CD4-positive, alpha-beta T cell treated with Interleukin-12 subunit alpha and Interleukin-12 subunit beta, for 1 hour (primary cell): Measurements from ENCODE around the gene DYNC1I1.
"Not testable (repeated sequence)": the region's sequence is repeated elsewhere in the genome, so short reads cannot be mapped to it uniquely, and the experiment has no call there.

Experiments
- DNase-seq: peaks from one replicate; pipeline ENCODE4 v3.0.0-alpha.2; 2020

The DYNC1I1 gene

DNA sequence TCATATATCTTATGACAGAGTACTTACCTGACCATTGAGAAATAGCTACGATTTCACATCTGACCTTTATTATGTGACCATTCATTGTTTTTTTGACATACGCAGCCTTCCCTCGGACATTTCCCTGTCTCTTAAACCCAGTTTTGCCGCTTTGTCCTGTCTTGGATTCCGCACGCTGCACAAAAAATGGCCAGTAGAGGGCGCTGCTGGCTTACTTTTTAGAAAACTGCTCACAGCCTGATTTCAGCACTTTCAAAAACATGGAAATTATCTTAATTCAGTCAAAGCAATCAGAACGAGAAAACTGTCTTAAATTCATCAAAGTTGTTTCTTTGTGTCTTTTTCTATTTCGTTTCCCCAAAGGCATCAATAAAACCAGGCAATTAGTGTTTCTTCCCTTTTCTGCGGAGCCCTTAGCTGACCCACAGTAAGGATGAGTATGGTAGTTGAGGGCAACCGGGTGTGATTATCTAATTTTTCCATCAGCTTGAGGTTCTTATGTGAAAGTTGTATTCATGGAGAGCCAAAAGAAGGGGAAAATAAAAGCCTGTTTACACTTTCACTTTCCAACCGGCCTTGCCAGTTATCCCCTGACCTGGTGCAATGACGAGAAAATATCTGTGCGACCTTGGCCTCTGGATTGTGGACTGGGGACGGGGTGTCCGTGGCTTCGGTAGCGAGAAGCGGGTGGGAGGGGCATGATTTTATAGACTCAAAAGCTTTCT is 144.4 kb downstream of the DYNC1I1 start:
- peak; percentile 70 for DNase-seq

GRCh38 chr7:95917634-95918033 is 145.3 kb downstream of the DYNC1I1 start:
- no peak for DNase-seq

DNA sequence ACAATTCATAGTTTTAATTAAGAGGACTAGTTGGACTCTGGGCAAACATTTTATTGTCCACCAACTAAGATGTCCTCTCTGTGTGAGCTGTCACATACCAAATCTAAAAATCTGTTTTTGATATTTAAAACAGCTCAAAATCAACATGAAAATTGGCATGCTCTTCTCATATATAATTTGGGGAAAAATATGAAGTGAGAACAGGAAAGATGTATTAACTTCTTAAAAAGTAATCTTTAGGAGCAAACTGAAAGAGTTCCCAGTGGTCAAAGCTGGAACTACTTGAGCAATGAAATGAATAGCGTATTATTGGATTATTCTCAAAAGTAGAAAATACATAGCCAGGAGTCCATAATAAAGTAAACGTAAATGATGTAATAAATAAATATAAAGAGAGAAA is 147.2 kb downstream of the DYNC1I1 start:
- DNase-seq = no peak

GRCh38 chr7:95921543-95921942 is 149.2 kb downstream of the DYNC1I1 start:
- no peak for DNase-seq

DNA sequence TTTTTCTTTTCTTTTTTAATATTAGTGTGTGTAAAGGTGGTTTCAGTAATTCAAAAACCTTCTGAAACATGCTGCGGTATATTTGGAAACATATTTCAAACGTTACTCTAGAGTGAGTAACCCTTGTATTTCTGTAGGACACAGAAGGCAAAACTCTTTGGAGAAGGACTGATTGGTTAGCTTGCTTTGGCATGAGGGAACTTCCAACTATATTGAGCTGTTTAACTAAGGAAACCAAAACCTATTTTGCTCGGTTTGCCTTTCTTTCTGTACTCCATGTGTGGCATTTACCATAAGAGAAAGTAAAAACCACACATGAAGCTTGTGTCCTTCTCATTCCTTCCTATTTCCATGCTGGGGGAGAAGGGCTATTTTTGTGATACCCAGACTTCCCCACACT is 149.8 kb downstream of the DYNC1I1 start:
- no peak for DNase-seq

- DNase-seq = no peak
Measured at GRCh38 chr7:95925236-95925635, 152.9 kb downstream of the DYNC1I1 start.

GRCh38 chr7:95925971-95926370 is 153.6 kb downstream of the DYNC1I1 start:
- no peak for DNase-seq

DNA sequence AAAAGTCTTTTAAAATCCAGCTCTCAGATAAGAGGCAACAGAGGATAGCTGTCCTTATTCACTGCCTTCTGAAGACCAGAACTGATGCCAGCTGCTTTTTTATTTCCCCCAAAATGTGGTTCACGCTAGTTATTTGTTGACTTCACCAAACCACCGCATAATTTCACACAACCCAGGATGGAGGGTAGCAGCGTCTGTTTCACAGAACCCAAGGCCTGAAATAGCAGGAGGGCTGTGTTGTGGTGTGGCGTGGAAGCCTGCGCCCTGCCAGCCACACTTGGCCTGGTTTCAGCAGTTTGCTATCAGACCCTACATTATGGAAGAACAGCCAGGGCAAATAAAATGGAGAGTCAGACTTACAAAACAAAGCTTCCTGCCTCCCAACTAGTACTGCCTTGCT is 155.4 kb downstream of the DYNC1I1 start:
- DNase-seq = no peak

DNA sequence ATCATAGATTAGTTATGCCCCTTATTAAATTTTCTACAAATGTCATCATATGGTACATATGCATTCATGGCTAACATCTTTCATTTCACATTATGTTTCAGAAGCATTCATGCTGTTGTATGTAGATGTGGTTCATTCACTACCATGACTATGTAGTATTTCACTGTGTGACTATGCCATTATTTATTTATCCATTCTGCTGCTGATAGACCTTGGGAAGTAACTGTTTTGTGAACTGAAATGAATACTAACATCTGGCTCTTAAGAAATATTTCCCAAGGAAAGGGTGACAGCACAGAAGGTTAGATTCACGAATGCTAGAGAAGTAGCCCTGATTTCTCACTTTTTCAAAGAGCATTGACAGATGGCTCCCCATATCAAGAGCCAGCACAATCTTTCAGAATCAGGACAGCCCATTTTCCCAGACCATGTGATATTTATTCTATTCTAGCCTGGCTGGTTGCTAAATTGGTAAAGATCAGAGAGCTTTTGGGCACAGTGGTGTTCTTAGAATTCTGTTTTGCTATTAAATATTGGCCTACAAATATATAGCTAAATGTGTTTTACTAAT is 157.4 kb downstream of the DYNC1I1 start:
- no peak for DNase-seq

DNA sequence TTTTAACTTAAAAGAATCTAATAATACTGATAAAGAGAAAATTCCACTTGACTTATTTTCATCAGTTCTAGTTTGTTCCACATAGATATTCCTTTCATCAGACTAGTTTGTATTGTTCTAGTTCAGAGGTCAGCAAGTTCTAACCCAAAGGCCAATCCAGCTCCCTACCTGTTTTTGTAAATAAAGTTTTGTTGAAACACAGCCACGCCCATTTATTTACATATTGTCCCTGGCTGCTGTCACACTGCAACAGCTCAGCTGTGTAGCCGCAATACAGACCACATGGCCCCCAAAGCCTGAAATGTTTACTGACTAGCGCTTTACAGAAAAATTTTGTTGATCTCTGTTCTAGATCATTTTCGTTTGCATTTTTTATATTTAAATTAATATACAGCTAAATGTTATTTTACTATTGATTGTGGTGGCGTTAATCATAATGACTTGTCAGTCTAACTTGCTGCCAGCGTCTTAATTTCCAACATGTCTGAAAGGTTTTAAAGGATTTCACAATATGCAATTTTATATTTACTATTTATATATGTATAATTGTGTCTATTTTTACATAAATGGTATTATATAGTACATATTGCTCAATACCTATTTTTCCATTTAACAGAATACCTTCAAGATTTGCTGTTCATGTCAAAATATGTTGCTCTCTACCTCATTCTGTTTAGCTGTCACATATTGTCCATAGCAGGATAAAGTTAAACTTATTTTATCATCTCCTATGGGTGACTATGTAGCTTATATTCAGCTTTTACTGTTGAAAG is 159.3 kb downstream of the DYNC1I1 start:
- no peak for DNase-seq

DNA sequence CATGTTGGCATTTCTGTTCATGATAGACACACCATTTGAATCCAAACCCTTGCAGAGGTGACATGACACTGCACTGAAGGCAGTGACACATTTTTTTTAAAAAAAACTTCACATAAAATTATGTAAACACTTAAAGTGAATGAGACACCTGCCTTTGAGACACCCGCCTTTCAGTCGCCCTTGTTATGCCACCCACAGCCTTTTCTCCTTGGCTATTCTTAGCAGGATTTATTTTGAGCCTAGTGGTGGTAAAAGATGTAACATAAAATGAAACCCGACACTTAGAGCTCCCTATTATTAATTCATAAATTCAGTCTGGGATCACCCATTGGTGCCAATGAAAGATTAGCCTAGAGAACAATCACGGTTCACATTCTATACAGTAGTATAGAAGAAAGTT is 161.3 kb downstream of the DYNC1I1 start:
- no peak for DNase-seq

- not testable (repeated sequence) for DNase-seq
Measured at GRCh38 chr7:95944867-95945266, 172.5 kb downstream of the DYNC1I1 start.

- DNase-seq = no peak
Measured at GRCh38 chr7:95950698-95951097, 178.3 kb downstream of the DYNC1I1 start.

GRCh38 chr7:95951531-95951930 is 179.2 kb downstream of the DYNC1I1 start:
- DNase-seq = no peak

DNA sequence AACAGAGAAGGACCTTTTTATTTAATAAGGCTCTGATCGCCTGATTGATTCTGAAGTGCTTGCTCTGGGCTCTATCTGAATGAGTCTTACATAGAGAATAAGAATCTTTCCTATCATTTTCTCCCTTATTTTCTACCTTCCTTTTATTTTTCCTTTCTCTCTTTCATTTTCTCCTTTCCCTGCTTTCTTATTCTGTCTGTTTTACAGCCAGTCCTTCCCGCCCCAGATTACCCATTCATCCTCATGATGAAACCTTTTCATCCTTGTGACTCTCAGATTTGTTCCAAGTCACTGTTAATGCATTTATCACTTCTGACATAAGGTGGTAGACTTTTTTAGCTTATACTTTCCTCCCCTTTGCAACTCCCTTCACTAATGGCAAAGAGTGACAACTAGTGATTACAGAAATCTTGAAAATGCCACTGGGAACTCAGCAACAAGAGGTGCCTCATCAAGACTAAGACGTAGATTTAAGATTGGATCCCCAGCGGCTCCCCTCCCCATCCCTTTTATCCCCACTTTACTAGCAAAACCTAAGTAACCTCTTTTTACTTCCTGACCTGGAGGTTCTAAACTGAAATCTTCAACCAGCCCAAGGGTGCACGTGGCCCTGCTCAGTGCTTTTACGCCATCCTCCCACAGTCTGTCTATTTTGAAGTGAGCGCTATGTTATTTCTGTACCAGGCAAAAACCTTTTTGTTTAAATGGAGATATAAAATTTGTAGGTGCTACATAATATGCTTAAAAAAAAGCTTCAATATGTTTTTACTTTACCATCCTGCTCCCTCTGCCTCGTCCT is 179.8 kb downstream of the DYNC1I1 start:
- no peak for DNase-seq

DNA sequence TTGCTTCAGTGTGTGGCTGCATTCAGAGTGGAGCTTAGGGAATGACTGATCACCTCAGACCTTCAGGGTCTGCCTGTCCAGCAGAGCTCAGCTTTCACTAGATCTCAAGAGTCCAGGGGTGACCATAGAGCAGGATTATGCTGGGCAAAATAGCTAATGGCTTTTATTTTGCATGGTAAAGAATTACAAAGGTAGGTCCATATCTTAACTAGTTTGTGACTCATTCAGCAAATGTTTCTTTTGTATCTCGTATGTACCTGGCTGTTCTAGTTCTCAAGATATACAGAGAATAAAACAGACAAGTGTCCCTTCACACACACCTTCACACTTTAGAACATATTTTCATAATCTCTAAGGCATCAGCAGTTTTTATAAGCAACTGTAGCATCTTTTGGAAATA is 180.5 kb downstream of the DYNC1I1 start:
- DNase-seq = no peak

GRCh38 chr7:95955748-95956147 is 183.4 kb downstream of the DYNC1I1 start:
- no peak for DNase-seq

- DNase-seq = no peak
Measured at GRCh38 chr7:95957510-95957909, 185.2 kb downstream of the DYNC1I1 start.

DNA sequence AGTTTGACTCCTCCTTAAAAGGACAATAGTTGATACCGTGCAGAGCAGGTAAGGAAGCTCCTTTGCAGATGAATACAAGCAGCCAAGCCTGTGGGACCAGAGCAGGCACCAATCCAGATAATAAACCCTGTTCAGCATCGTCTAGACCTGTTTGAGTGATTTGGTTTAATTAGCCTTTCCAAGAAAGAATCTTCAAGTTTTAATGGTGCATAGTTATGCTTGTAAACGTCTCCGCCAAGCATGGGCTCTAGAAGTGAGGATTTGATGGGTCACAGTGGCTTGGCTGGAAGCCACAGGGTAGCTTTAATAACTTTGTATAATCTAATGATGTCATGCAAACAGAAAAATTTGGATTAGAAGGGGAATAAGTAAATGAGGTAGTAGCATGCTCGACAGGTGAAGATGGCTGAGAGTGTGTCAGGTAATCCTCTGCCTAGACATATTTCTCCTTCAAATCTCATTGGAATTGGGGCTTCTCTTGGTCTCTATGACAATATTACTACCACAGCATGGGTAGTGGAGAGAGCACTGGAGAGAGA is 188.4 kb downstream of the DYNC1I1 start:
- no peak for DNase-seq

GRCh38 chr7:95963446-95963990 is 191.2 kb downstream of the DYNC1I1 start:
- no peak for DNase-seq

DNA sequence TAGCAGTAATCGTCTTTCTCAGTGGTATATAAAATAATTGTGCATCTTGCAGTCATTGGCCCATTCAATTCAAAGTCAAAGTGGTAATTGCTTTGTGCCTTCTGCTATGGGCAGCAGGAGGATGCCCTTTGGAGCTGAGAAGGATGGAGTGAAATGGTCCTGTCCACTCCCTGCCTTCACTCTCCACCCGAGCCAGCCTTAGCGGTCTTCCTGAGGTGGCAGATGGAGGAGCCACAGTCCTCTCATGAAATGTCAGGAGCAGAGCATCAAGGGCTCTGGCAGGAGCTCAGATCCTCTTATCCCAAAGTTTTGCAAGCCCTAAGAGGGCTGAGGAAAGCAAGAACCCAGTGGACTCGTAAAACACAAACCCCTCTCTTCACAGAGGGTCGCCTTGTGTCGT is 199.4 kb downstream of the DYNC1I1 start:
- DNase-seq = no peak

DNA sequence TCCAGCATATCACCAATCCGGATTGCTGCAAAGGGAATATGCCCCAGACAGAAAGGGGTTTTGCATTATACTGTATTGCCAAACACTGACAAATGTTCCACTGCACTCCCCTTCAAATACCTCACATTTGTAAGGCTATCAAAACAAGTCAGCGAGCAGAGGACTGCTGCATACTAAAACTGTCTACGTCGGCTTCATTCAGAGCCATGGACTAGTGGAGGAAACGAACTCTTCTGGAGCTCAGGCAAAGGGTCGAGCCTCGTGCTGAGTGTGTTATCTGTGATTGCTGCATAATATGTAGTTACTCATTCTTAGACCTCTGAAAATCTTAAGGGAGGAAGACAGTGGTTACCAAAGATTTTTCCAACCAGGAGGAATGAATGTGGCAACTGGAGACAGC is 200.2 kb downstream of the DYNC1I1 start:
- DNase-seq = no peak

GRCh38 chr7:95974108-95974507 is 201.8 kb downstream of the DYNC1I1 start:
- no peak for DNase-seq
